SJCRH30 (cell line): ENCODE data around the gene CCDC127. TPM values are rescaled to one million over a fixed set of nuclear protein-coding genes. Genes with fewer than 3 reads are reported as not detected.

Source experiments
- DNase-seq, 2 experiments: peaks; one replicate each; pipeline ENCODE4 v3.0.0-alpha.2; 2015 to 2020
- H3K27ac ChIP-seq: fragments of 250-450 bp; sonication (Bioruptor Pico); 2 replicates; pipeline ENCODE4 v1.5.1; 2020; ENCODE audit warnings: mild to moderate bottlenecking, moderate library complexity
- H3K27me3 ChIP-seq: fragments of 250-450 bp; sonication (Bioruptor Pico); 2 replicates; pipeline ENCODE4 v1.5.1; 2020; ENCODE audit warnings: mild to moderate bottlenecking, moderate library complexity
- H3K36me3 ChIP-seq: fragments of 250-450 bp; sonication (Bioruptor Pico); 2 replicates; pipeline ENCODE4 v1.5.1; 2020; ENCODE audit warnings: mild to moderate bottlenecking, moderate library complexity
- H3K4me1 ChIP-seq: fragments of 250-450 bp; sonication (Bioruptor Pico); 2 replicates; pipeline ENCODE4 v1.5.1; 2020; ENCODE audit warnings: mild to moderate bottlenecking, moderate library complexity
- H3K4me3 ChIP-seq: fragments of 250-450 bp; sonication (Bioruptor Pico); 2 replicates; pipeline ENCODE4 v1.5.1; 2020; ENCODE audit warnings: mild to moderate bottlenecking, moderate library complexity
- H3K9me3 ChIP-seq: fragments of 250-450 bp; sonication (Bioruptor Pico); replicated peaks from 2 replicates; pipeline ENCODE4 v1.5.1; 2020; ENCODE audit warnings: mild to moderate bottlenecking, moderate library complexity
- total RNA-seq: library from RNA; depleted of rRNA; stranded (reverse); fragments of >200 nt; shearing (Covaris generic); gene quantifications from 2 replicates; pipeline ENCODE4 v1.2.3, GENCODE V29; 2014

Gene CCDC127
- total RNA-seq, 1 experiment from 2014 or later: 2.5 TPM

DNA sequence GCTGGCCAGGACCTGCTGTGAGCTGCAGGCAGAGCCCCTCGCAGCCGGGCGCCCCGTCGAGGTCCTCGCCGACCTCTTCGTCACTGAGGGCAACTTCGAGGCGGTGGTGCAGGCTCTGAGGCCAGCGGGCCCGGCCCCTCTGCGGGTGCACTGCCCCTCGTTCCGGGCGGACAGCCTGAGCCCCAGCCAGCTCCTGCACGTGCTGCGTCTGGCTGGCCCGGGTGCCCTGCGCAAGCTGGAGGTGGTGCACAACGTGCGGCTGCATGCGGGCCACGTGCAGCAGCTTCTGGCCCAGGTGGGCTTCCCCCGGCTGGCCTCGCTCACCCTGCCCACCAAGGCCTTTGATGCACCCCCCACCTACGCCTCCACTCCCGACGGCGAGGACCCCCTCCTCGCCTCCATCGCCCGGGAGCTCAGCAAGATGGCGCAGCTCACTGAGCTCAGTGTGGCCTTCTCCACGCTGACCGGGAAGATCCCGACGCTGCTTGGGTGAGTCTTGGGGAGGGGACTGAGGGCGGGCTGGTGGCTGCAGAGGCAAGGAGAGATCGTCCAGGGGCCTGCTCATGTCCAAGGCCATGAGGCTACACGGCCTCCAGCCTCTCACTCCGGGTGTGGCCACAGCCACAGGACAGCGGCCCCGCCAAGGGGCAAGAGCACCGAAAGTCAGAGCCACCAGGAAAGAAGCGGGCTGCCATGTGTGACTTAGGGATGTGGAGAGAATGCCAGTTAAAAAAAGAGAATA, 25.8 kb downstream of the CCDC127 start:
- Histone ChIP-seq H3K9me3 (no peaks in the 10 kb centered on the region), H3K36me3 (no peaks in the 10 kb centered on the region), H3K4me1 (peaks cover 20% of the 10 kb centered on the region), H3K27me3 (no peaks in the 10 kb centered on the region), H3K4me3 (no peak overlapping the region), H3K27ac (no peak overlapping the region)
- no peak for DNase-seq

GRCh38 chr5:191036-191948, 26.7 kb downstream of the CCDC127 start, which contains the start of gene LRRC14B:
Gene LRRC14B, plus strand, starts transcription at chr5:191495. Its CDS starts 44 bp downstream, at chr5:191539.
- Histone ChIP-seq H3K9me3 (no peaks in the 10 kb centered on the region), H3K27ac (no peak within 1 kb of the TSS), H3K36me3 (no peaks in the 10 kb centered on the region), H3K4me3 (no peak within 1 kb of the TSS), H3K27me3 (no peaks in the 10 kb centered on the region), H3K4me1 (peaks cover 20% of the 10 kb centered on the region)
- peak; percentile 60 to 69 for DNase-seq

DNA sequence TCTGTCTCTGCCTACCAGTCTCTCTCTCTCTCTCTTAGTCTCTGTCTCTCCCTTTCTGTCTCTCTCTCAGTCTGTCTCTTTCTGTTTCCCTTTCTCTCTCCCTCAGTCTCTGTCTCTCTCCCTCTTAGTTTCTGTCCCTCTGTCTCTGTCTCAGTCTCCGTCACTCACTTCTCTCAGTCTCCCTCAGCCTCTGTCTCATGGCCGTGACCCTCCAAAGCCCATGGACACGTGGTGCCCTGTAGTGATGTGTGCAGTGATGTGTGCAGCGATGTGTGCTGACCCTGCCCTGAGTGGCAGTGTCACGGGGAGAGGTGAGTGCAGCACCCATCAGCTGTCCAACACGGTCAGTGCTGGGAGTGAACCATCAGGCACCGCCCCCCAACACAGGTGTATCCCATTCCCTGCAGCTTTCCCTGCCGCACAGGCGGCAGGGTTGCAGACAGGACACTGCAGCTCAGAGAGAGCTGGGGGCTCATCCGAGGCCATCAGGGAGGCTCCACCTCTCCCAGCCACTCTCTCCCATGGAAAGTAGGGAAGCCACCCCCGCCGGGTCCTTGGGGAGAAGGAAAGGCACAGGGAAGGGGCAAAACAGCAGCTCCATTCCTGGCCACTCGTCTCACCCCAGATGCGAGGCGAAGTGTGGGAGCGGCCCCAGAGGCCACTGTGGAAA, 27.5 kb downstream of the CCDC127 start:
- no peak overlapping the region for H3K27ac ChIP-seq
- no peaks in the 10 kb centered on the region for H3K9me3 ChIP-seq
- peaks cover 20% of the 10 kb centered on the region for H3K4me1 ChIP-seq
- H3K27me3 ChIP-seq: no peaks in the 10 kb centered on the region
- H3K4me3 ChIP-seq: no peak overlapping the region
- H3K36me3 ChIP-seq: no peaks in the 10 kb centered on the region
- no peak for DNase-seq

GRCh38 chr5:189976-190365, 28.0 kb downstream of the CCDC127 start:
- H3K9me3 ChIP-seq: no peaks in the 10 kb centered on the region
- no peak for DNase-seq
- no peak overlapping the region for H3K4me3 ChIP-seq
- no peaks in the 10 kb centered on the region for H3K36me3 ChIP-seq
- H3K27me3 ChIP-seq: no peaks in the 10 kb centered on the region
- peaks cover 22% of the 10 kb centered on the region for H3K4me1 ChIP-seq
- no peak overlapping the region for H3K27ac ChIP-seq

GRCh38 chr5:189486-189885, 28.5 kb downstream of the CCDC127 start:
- no peaks in the 10 kb centered on the region for H3K36me3 ChIP-seq
- H3K27me3 ChIP-seq: no peaks in the 10 kb centered on the region
- peaks cover 25% of the 10 kb centered on the region for H3K4me1 ChIP-seq
- H3K9me3 ChIP-seq: no peaks in the 10 kb centered on the region
- no peak overlapping the region for H3K27ac ChIP-seq
- H3K4me3 ChIP-seq: no peak overlapping the region
- DNase-seq: no peak

DNA sequence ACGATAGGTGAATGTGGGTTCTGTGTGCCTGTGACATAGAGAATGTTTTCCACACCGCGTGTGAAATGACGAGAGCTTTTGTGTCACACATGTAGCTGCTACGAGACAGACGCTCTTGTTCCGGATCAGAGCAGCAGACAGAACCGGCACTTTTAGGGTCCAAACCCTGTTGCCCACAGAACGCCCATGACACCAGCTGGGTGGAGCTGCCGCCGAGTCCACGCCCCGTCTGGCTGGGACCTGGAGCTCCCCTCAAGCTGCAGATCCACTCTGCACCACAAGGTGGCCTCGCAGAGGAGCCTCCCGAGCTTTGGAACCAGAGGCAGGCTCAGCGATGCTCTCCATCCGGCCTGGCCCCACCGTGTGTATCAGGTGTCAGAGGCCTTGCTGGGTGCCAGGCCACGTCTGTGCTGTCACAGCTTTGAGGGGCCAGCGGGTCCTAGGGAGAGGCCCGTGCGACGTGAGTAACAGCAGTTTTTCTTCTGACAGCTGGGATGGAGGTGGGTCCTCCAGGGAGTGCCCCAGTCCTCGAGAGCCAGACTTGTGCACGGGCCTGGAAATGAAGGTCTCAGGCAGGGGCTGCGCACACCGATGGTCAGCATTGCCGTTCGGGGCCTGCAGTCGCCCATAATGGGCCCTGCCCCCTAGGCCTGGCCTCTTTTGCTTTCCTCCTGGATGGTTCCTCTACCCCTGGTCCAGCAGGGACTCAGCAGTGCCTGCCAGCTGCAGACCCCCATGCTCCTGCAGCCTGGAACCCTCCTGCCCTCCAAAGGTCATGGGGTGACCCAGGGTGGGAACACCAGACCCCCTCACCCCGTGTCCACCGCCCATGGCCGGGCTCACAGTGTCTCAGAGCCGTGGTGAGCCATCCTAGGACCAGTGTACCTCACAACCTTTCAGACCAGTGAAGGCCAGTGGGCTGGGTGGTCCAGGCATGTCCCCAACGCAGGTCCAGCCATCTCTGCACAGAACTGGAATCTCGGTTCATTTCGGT, 29.2 kb downstream of the CCDC127 start:
- Histone ChIP-seq H3K27ac (no peak overlapping the region), H3K27me3 (no peaks in the 10 kb centered on the region), H3K4me1 (peaks cover 29% of the 10 kb centered on the region), H3K36me3 (no peaks in the 10 kb centered on the region), H3K9me3 (no peaks in the 10 kb centered on the region), H3K4me3 (no peak overlapping the region)
- peak; percentile 79 to 88 for DNase-seq

GRCh38 chr5:187617-188451, 30.1 kb downstream of the CCDC127 start:
- Histone ChIP-seq H3K36me3 (no peaks in the 10 kb centered on the region), H3K27me3 (no peaks in the 10 kb centered on the region), H3K4me3 (no peak overlapping the region), H3K27ac (no peak overlapping the region), H3K9me3 (no peaks in the 10 kb centered on the region), H3K4me1 (peaks cover 29% of the 10 kb centered on the region)
- DNase-seq: no peak

DNA sequence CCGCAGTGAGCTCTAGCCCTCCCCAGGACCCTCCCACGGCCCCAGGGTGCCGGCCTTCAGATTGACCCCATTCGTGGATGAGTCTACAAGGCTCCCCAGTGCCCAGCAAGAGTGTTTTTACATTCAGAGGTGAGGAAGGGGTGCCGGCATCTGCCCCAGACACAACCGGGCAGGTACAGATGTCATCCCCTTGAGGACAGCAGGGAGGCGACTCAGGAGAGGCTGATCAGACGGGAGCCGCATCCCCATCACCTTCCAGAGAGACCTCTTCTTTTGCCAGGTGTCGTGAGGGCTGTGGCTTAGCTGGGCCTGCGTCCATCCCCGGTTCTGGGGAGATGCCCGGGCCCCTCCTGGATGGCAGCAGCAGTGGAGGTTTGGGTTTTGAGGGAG, 30.9 kb downstream of the CCDC127 start:
- no peaks in the 10 kb centered on the region for H3K27me3 ChIP-seq

DNA sequence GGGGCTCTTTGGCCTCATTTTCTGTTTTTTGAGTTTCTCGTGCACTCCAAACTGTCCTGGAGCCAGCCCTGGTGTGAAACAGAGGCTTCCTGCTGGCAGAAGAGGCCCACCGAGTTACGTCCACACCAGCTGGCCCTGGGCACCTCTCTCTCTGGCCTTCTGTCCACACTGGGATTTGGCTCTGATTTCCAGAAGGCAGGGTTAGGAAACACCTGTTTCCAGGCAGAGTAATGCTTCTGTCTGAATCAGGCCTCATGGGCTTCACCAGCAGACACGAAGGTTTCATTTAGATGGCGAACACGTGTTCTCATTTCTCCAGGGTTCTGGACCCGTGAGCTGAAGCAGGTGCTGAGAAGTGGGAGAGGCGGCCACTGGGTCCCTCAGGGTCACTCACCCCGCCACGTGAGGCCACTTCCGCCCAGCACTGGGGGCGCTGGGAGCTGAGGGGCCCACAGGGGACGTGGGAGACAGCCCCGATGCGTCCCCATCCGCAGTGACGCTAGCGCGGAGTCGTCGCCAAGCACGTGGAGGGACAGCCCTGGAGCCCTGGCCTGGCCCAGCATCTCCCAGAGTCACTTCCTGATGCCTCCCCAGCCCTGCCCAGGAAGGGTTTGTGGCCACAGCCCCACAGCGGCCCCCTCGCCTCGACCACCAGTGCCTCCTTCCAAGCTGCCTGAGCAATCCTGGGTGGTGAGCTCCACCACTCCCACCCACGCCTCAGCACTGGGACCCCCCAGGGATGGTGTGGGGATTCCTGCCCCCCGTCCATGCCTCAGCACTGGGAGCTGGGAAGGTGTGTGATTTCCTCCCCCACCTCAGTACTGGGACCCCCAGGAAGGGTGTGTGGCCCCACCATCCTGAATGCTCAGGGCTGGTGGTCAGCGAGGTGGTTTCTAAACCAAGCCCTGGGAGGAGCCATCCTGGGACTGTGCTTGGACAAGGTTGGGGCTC, 31.6 kb downstream of the CCDC127 start:
- peak in 1 of 2 experiments; percentile 32 for DNase-seq
- no peaks in the 10 kb centered on the region for H3K27me3 ChIP-seq
- no peaks in the 10 kb centered on the region for H3K9me3 ChIP-seq
- H3K4me1 ChIP-seq: peaks cover 29% of the 10 kb centered on the region
- no peaks in the 10 kb centered on the region for H3K36me3 ChIP-seq
- no peak overlapping the region for H3K27ac ChIP-seq
- no peak overlapping the region for H3K4me3 ChIP-seq

More for the DNA sequence above, 30.9 kb downstream of the CCDC127 start:
- H3K4me3 ChIP-seq: no peak overlapping the region
- no peak overlapping the region for H3K27ac ChIP-seq
- no peaks in the 10 kb centered on the region for H3K36me3 ChIP-seq
- peaks cover 29% of the 10 kb centered on the region for H3K4me1 ChIP-seq
- H3K9me3 ChIP-seq: no peaks in the 10 kb centered on the region
- DNase-seq: no peak

- no peaks in the 10 kb centered on the region for H3K9me3 ChIP-seq
- no peak overlapping the region for H3K27ac ChIP-seq
- no peak overlapping the region for H3K4me3 ChIP-seq
- no peak for DNase-seq
- no peaks in the 10 kb centered on the region for H3K36me3 ChIP-seq
- H3K4me1 ChIP-seq: peaks cover 23% of the 10 kb centered on the region
- H3K27me3 ChIP-seq: no peaks in the 10 kb centered on the region
Observed at GRCh38 chr5:185095-186070, 32.6 kb downstream of the CCDC127 start.

DNA sequence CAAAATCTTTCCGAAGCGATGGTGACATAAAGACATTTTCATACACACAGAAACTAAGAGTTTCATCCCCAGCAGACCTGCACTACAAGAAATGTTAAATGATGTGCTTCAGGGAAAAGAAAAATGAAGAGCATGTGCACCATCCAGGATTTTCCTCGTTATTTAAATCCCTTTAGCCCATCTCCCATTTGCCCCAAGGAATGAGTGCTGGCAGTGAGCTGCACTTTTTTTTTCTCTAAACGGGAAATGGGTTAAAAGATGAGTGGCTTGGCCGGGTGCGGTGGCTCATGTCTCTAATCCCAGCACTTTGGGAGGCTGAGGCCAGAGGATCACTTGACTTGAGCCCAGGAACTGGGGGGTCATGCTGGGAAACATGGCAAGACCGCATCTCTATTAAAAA, 33.5 kb downstream of the CCDC127 start:
- Histone ChIP-seq H3K27me3 (no peaks in the 10 kb centered on the region), H3K36me3 (no peaks in the 10 kb centered on the region)

More for the DNA sequence above, 33.5 kb downstream of the CCDC127 start:
- DNase-seq: peak in 1 of 2 experiments; percentile 47
- Histone ChIP-seq H3K4me3 (no peak overlapping the region), H3K9me3 (no peaks in the 10 kb centered on the region), H3K4me1 (peaks cover 27% of the 10 kb centered on the region), H3K27ac (no peak overlapping the region)
